Activated naive CD8-positive, alpha-beta T cell treated with anti-CD3 and anti-CD28 coated beads, Interleukin-2, amount 50 U/mL, for 24 hours (primary cell): ENCODE data around the gene HNRNPC.
A peak's percentile ranks its signal among the peaks of the same experiment; 100 is the strongest.
"Not testable (repeated sequence)": the region's sequence is repeated elsewhere in the genome, so short reads cannot be mapped to it uniquely, and the experiment has no call there.

ENCODE experiments used
- ATAC-seq: fragments of 150-1000 bp; cut with Tn5 transposase; one replicate; pipeline ENCODE4 v1.10.0; 2021
- DNase-seq: peaks from one replicate; pipeline ENCODE4 v3.0.0; 2021
- H3K27ac Mint-ChIP-seq: one replicate; pipeline ENCODE4 v1.8.0; 2021; ENCODE audit warnings: mild to moderate bottlenecking, mixed read lengths
- H3K27me3 Mint-ChIP-seq: one replicate; pipeline ENCODE4 v1.8.0; 2021; ENCODE audit warnings: mixed read lengths
- H3K36me3 Mint-ChIP-seq: one replicate; pipeline ENCODE4 v1.8.0; 2021; ENCODE audit warnings: low read depth, mixed read lengths
- H3K4me1 Mint-ChIP-seq: one replicate; pipeline ENCODE4 v1.8.0; 2021; ENCODE audit warnings: mixed read lengths
- H3K4me3 Mint-ChIP-seq: one replicate; pipeline ENCODE4 v1.8.0; 2021; ENCODE audit warnings: mild to moderate bottlenecking, moderate library complexity, mixed read lengths
- H3K9me3 Mint-ChIP-seq: one replicate; pipeline ENCODE4 v1.8.0; 2021; ENCODE audit warnings: mixed read lengths

The HNRNPC gene

GRCh38 chr14:21219561-21220111, 49.6 kb downstream of the HNRNPC start:
- H3K4me1 Mint-ChIP-seq, result peaks cover 95% of the 10 kb centered on the region
- H3K27ac Mint-ChIP-seq, result peak overlapping the region; percentile 77
- DNase-seq, result no peak
- H3K9me3 Mint-ChIP-seq, result no peaks in the 10 kb centered on the region
- peaks cover 83% of the 10 kb centered on the region for H3K36me3 Mint-ChIP-seq
- H3K4me3 Mint-ChIP-seq, result peak overlapping the region; percentile 20
- no peaks in the 10 kb centered on the region for H3K27me3 Mint-ChIP-seq
- ATAC-seq, result peak; percentile 20

- Mint-ChIP-seq H3K27me3 (no peaks in the 10 kb centered on the region), H3K9me3 (no peaks in the 10 kb centered on the region), H3K4me1 (peaks cover 94% of the 10 kb centered on the region), H3K4me3 (peak overlapping the region; percentile 20), H3K36me3 (peaks cover 82% of the 10 kb centered on the region), H3K27ac (peak overlapping the region; percentile 77)
- DNase-seq, result no peak
- ATAC-seq, result no peak
Measured at GRCh38 chr14:21219120-21219519, 50.1 kb downstream of the HNRNPC start.

- Mint-ChIP-seq H3K27ac (peak overlapping the region; percentile 81), H3K4me1 (peaks cover 85% of the 10 kb centered on the region), H3K36me3 (peaks cover 87% of the 10 kb centered on the region), H3K9me3 (no peaks in the 10 kb centered on the region), H3K4me3 (peak overlapping the region; percentile 26), H3K27me3 (no peaks in the 10 kb centered on the region)
- ATAC-seq (no peak), DNase-seq (no peak)
Measured at GRCh38 chr14:21215879-21216251, 53.4 kb downstream of the HNRNPC start.

- Mint-ChIP-seq H3K4me1 (peaks cover 81% of the 10 kb centered on the region), H3K27ac (peak overlapping the region; percentile 81), H3K4me3 (peak overlapping the region; percentile 26), H3K27me3 (no peaks in the 10 kb centered on the region), H3K9me3 (no peaks in the 10 kb centered on the region), H3K36me3 (peaks cover 87% of the 10 kb centered on the region)
- no peak for DNase-seq
- peak; percentile 31 for ATAC-seq
Measured at GRCh38 chr14:21215130-21215878, 53.9 kb downstream of the HNRNPC start.

- no peaks in the 10 kb centered on the region for H3K27me3 Mint-ChIP-seq
- no peaks in the 10 kb centered on the region for H3K9me3 Mint-ChIP-seq
- ATAC-seq (no peak), DNase-seq (no peak)
- no peak overlapping the region for H3K27ac Mint-ChIP-seq
- peaks cover 72% of the 10 kb centered on the region for H3K4me1 Mint-ChIP-seq
- peaks cover 89% of the 10 kb centered on the region for H3K36me3 Mint-ChIP-seq
- H3K4me3 Mint-ChIP-seq, result no peak overlapping the region
Measured at GRCh38 chr14:21213652-21214051, 55.6 kb downstream of the HNRNPC start.

- not testable (repeated sequence) for DNase-seq, H3K27ac Mint-ChIP-seq, ATAC-seq, H3K4me3 Mint-ChIP-seq, H3K27me3 Mint-ChIP-seq, H3K9me3 Mint-ChIP-seq
- Mint-ChIP-seq H3K4me1 (peaks cover 71% of the 10 kb centered on the region), H3K36me3 (peaks cover 89% of the 10 kb centered on the region)
Measured at GRCh38 chr14:21212824-21213223, 56.4 kb downstream of the HNRNPC start.

- H3K9me3 Mint-ChIP-seq, result no peaks in the 10 kb centered on the region
- peak overlapping the region; percentile 21 for H3K27ac Mint-ChIP-seq
- no peaks in the 10 kb centered on the region for H3K27me3 Mint-ChIP-seq
- ATAC-seq (no peak), DNase-seq (no peak)
- H3K4me1 Mint-ChIP-seq, result peaks cover 68% of the 10 kb centered on the region
- no peak overlapping the region for H3K4me3 Mint-ChIP-seq
- H3K36me3 Mint-ChIP-seq, result peaks cover 92% of the 10 kb centered on the region
Measured at GRCh38 chr14:21211509-21211908, 57.7 kb downstream of the HNRNPC start.

- DNase-seq (no peak), ATAC-seq (no peak)
- no peak overlapping the region for H3K27ac Mint-ChIP-seq
- H3K4me3 Mint-ChIP-seq, result no peak overlapping the region
- H3K36me3 Mint-ChIP-seq, result peaks cover 93% of the 10 kb centered on the region
- no peaks in the 10 kb centered on the region for H3K9me3 Mint-ChIP-seq
- no peaks in the 10 kb centered on the region for H3K27me3 Mint-ChIP-seq
- H3K4me1 Mint-ChIP-seq, result peaks cover 56% of the 10 kb centered on the region
Measured at GRCh38 chr14:21210023-21210422, 59.2 kb downstream of the HNRNPC start.

- H3K4me3 Mint-ChIP-seq, result no peak overlapping the region
- H3K27ac Mint-ChIP-seq, result no peak overlapping the region
- no peaks in the 10 kb centered on the region for H3K9me3 Mint-ChIP-seq
- ATAC-seq, result no peak
- H3K4me1 Mint-ChIP-seq, result peaks cover 51% of the 10 kb centered on the region
- H3K36me3 Mint-ChIP-seq, result peaks cover 90% of the 10 kb centered on the region
- no peak for DNase-seq
- H3K27me3 Mint-ChIP-seq, result no peaks in the 10 kb centered on the region
Measured at GRCh38 chr14:21209185-21209584, 60.1 kb downstream of the HNRNPC start.

- no peak for DNase-seq
- H3K4me1 Mint-ChIP-seq, result peaks cover 52% of the 10 kb centered on the region
- H3K4me3 Mint-ChIP-seq, result no peak overlapping the region
- H3K9me3 Mint-ChIP-seq, result no peaks in the 10 kb centered on the region
- H3K27ac Mint-ChIP-seq, result peak overlapping the region; percentile 77
- ATAC-seq, result no peak
- peaks cover 90% of the 10 kb centered on the region for H3K36me3 Mint-ChIP-seq
- no peaks in the 10 kb centered on the region for H3K27me3 Mint-ChIP-seq
Measured at GRCh38 chr14:21208554-21208953, 60.7 kb downstream of the HNRNPC start.

- ATAC-seq (no peak), DNase-seq (no peak)
- Mint-ChIP-seq H3K36me3 (peaks cover 81% of the 10 kb centered on the region), H3K9me3 (no peaks in the 10 kb centered on the region), H3K27ac (peak overlapping the region; percentile 77), H3K4me1 (peaks cover 42% of the 10 kb centered on the region), H3K27me3 (no peaks in the 10 kb centered on the region), H3K4me3 (no peak overlapping the region)
Measured at GRCh38 chr14:21206753-21207684, 62.2 kb downstream of the HNRNPC start.

GRCh38 chr14:21205678-21206581, 63.3 kb downstream of the HNRNPC start:
- Mint-ChIP-seq H3K4me3 (no peak overlapping the region), H3K4me1 (peaks cover 34% of the 10 kb centered on the region), H3K36me3 (peaks cover 70% of the 10 kb centered on the region), H3K27me3 (no peaks in the 10 kb centered on the region), H3K9me3 (no peaks in the 10 kb centered on the region), H3K27ac (peak overlapping the region; percentile 19)
- DNase-seq (no peak), ATAC-seq (peak; percentile 30)

- Mint-ChIP-seq H3K9me3 (no peaks in the 10 kb centered on the region), H3K27ac (peak overlapping the region; percentile 19), H3K27me3 (no peaks in the 10 kb centered on the region), H3K4me3 (no peak overlapping the region), H3K4me1 (peaks cover 32% of the 10 kb centered on the region), H3K36me3 (peaks cover 66% of the 10 kb centered on the region)
- no peak for ATAC-seq
- DNase-seq, result no peak
Measured at GRCh38 chr14:21205026-21205677, 64.1 kb downstream of the HNRNPC start.
